SU-DHL-6 (cell line): ENCODE measurements around the gene TADA2B.
A peak's percentile ranks its signal among the peaks of the same experiment; 100 is the strongest.

Experiments used
- H2AFZ ChIP-seq: fragments of 200-600 bp; sonication (generic); 2 replicates; pipeline ENCODE4 v1.6.1; 2014; ENCODE audit warnings: low read depth, mild to moderate bottlenecking, moderate library complexity, mixed read lengths, antibody characterized with exemption, low read length; ENCODE audit not compliant: severe bottlenecking
- H3F3A ChIP-seq: fragments of 200-600 bp; shearing (Covaris generic); 2 replicates; pipeline ENCODE4 v1.6.0; 2016; ENCODE audit warnings: antibody characterized with exemption, mild to moderate bottlenecking; ENCODE audit not compliant: insufficient read depth
- H3K27ac ChIP-seq: fragments of 200-600 bp; sonication (generic); 2 replicates; pipeline ENCODE4 v1.5.1; 2016; ENCODE audit warnings: low read depth, mild to moderate bottlenecking, low read length, moderate library complexity, mixed read lengths
- H3K27me3 ChIP-seq: fragments of 200-600 bp; sonication (generic), shearing (Covaris generic); 2 replicates; pipeline ENCODE4 v1.6.0; 2014; ENCODE audit warnings: mild to moderate bottlenecking, low read length
- H3K36me3 ChIP-seq: fragments of 200-600 bp; sonication (generic); 2 replicates; pipeline ENCODE4 v1.6.1; 2014; ENCODE audit warnings: mild to moderate bottlenecking, low read length, mixed read lengths
- H3K4me2 ChIP-seq: fragments of 300-600, 200-600 bp; shearing (Covaris generic), sonication (generic); 2 replicates; pipeline ENCODE4 v1.6.0; 2014; ENCODE audit warnings: low read length, low read depth, mild to moderate bottlenecking; ENCODE audit not compliant: poor library complexity, severe bottlenecking
- H3K4me3 ChIP-seq: fragments of 200-600 bp; sonication (generic); 2 replicates; pipeline ENCODE4 v1.5.1; 2014; ENCODE audit warnings: antibody characterized with exemption, low read length, mild to moderate bottlenecking, mixed read lengths; ENCODE audit not compliant: insufficient read depth, poor library complexity, severe bottlenecking
- H3K79me2 ChIP-seq: fragments of 200-600 bp; sonication (generic); 2 replicates; pipeline ENCODE4 v1.6.1; 2014; ENCODE audit warnings: mild to moderate bottlenecking, low read length, moderate library complexity; ENCODE audit not compliant: insufficient read depth
- H3K9ac ChIP-seq: fragments of 200-600 bp; sonication (generic); 2 replicates; pipeline ENCODE4 v1.7.0; 2014; ENCODE audit warnings: mild to moderate bottlenecking, low read length
- H3K9me2 ChIP-seq: fragments of 200-600 bp; sonication (generic); replicated peaks from 2 replicates; pipeline ENCODE4 v1.6.1; 2014; ENCODE audit warnings: low read length; ENCODE audit not compliant: insufficient read depth
- H3K9me3 ChIP-seq: fragments of 200-600 bp; sonication (generic); 2 replicates; pipeline ENCODE4 v1.6.1; 2014; ENCODE audit warnings: low read length, mixed read lengths; ENCODE audit not compliant: insufficient read depth
- H4K20me1 ChIP-seq: fragments of 200-600 bp; sonication (generic); 2 replicates; pipeline ENCODE4 v1.6.1; 2014; ENCODE audit warnings: low read depth, mild to moderate bottlenecking, antibody characterized with exemption, low read length, moderate library complexity, mixed read lengths
- EZH2phosphoT487 ChIP-seq: fragments of 200-600 bp; sonication (generic), shearing (Covaris generic); conservative IDR thresholded peaks from 2 replicates; pipeline ENCODE4 v1.6.1; 2018; ENCODE audit warnings: mild to moderate bottlenecking, antibody characterized with exemption, low read length, moderate library complexity, mixed read lengths
- TF ChIP-seq, protein P1 (sequence below): fragments of 200-600 bp; sonication (generic); IDR thresholded peaks from one replicate; pipeline ENCODE4 v1.5.1; 2017; ENCODE audit warnings: antibody characterized with exemption, mild to moderate bottlenecking, low read length, moderate library complexity; ENCODE audit not compliant: insufficient read depth, poor library complexity, severe bottlenecking

Gene TADA2B

GRCh38 chr4:7070729-7071511, 27.7 kb downstream of the TADA2B start:
- Histone ChIP-seq H3K9me2 (no peaks in the 10 kb centered on the region), H3K36me3 (no peaks in the 10 kb centered on the region), H3K79me2 (peaks cover 19% of the 10 kb centered on the region), H4K20me1 (no peaks in the 10 kb centered on the region; the same call in 1 of the 2 replicates), H3F3A (no peaks in the 10 kb centered on the region), H3K9ac (no peak overlapping the region), H2AFZ (no peak overlapping the region), H3K4me3 (no peak overlapping the region), H3K4me2 (no peak overlapping the region), H3K27me3 (no peaks in the 10 kb centered on the region), H3K27ac (no peak overlapping the region), H3K9me3 (no peaks in the 10 kb centered on the region)
- no peak for TF ChIP-seq EZH2phosphoT487
- TF ChIP-seq, protein P1, sequence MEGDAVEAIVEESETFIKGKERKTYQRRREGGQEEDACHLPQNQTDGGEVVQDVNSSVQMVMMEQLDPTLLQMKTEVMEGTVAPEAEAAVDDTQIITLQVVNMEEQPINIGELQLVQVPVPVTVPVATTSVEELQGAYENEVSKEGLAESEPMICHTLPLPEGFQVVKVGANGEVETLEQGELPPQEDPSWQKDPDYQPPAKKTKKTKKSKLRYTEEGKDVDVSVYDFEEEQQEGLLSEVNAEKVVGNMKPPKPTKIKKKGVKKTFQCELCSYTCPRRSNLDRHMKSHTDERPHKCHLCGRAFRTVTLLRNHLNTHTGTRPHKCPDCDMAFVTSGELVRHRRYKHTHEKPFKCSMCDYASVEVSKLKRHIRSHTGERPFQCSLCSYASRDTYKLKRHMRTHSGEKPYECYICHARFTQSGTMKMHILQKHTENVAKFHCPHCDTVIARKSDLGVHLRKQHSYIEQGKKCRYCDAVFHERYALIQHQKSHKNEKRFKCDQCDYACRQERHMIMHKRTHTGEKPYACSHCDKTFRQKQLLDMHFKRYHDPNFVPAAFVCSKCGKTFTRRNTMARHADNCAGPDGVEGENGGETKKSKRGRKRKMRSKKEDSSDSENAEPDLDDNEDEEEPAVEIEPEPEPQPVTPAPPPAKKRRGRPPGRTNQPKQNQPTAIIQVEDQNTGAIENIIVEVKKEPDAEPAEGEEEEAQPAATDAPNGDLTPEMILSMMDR = peak; percentile 85

DNA sequence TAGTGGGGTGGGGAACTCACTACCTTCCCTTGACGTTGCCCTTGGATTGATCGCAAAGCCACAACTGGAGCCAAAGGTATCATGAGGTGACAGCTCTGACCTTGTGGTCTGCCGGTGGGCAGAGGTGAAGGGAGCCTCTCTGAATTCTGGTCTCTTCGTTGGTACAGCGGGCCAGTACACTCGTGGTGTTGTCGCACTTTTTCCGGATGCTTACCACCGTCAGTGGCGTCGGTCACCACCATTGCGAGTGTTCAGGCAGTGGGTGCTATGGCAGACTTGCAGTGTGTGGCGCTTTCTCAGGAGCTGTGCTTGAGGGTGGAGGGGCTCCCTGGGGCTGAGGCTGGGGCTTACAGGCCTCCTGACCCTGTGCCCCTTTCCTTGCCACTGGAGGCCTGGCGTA, 29.9 kb downstream of the TADA2B start:
- Histone ChIP-seq H3K4me3 (no peak overlapping the region), H4K20me1 (no peaks in the 10 kb centered on the region), H3K9me3 (no peaks in the 10 kb centered on the region), H3K79me2 (no peaks in the 10 kb centered on the region), H3K27ac (no peak overlapping the region), H3K27me3 (no peaks in the 10 kb centered on the region), H3K36me3 (no peaks in the 10 kb centered on the region), H3K9me2 (no peaks in the 10 kb centered on the region), H2AFZ (no peak overlapping the region), H3K4me2 (no peak overlapping the region), H3F3A (no peaks in the 10 kb centered on the region), H3K9ac (no peak overlapping the region)
- TF ChIP-seq EZH2phosphoT487 = no peak
- TF ChIP-seq, protein P1 = no peak

DNA sequence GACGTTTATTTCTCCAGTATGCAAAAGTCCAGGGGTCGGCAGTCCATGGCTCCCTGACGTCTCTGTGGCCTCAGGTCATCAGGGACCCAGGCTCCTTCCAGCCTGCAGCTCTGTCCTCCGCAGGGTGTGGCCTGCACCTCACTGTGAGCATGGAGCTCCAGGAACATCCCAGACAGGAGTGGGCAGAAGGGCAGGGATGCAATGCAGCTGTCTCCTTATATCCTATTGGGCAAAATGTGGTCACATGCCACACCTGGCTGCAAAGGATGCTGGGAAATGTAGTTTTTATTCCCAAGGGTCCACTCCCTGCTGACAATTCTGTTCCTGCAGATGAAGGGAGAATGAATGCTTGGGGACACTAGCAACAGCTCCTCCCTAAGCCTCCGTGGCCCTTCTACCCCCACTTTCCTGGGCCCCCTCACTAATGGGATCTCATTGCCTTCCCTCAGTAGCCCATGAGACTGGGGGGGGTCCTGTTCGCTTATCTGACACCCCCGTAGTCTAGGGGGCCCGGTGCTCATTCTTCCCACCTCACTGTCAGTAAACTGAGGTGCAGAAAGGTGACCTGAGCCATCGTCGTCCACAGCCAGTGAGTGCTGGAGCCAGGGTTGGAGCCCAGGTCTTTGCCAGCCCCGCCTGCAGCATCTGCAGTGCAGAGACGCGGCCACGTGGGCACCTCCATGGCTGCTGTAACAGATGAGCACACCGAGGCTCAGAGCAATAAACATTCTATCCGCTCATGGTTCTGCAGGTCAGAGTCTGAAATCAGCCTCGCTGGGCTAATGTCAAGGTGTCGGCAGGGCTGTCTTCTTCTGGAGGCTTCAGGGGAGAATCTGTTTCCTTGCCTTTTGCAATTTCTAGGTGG, 30.6 kb downstream of the TADA2B start:
- Histone ChIP-seq H3K9ac (no peak overlapping the region), H3K4me2 (no peak overlapping the region), H3K27ac (no peak overlapping the region), H2AFZ (no peak overlapping the region), H4K20me1 (no peaks in the 10 kb centered on the region), H3K4me3 (no peak overlapping the region), H3K79me2 (no peaks in the 10 kb centered on the region), H3F3A (no peaks in the 10 kb centered on the region), H3K9me3 (no peaks in the 10 kb centered on the region), H3K9me2 (no peaks in the 10 kb centered on the region), H3K27me3 (no peaks in the 10 kb centered on the region), H3K36me3 (no peaks in the 10 kb centered on the region)
- no peak for TF ChIP-seq EZH2phosphoT487
- TF ChIP-seq, protein P1 = no peak
